ENCODE measurements around the gene C1QTNF5.
A peak's percentile ranks its signal among the peaks of the same experiment; 100 is the strongest.

GRCh38 chr11:119340335-119341221 lies at the start of gene C1QTNF5:
- TF ChIP-seq CTCF (IDR thresholded peaks at IDR 0.05) (no peak), POLR2A (IDR thresholded peaks at IDR 0.05) (peak in 1 of 2 donors; percentile 29)
